OCI-LY7 (cell line): ENCODE data around the gene ID1. TPM values are rescaled to one million over a fixed set of nuclear protein-coding genes. Genes with fewer than 3 reads are reported as not detected.

Experiments
- BruUV-seq: library from RNA; stranded (reverse); fragments of 400-500 nt; replicated peaks from 2 replicates; lab custom pipeline; 2021; lab: Mats Ljungman, UMichigan
- CTCF ChIA-PET: fragments of 300-600 bp; sonication (Branson Sonifier 250); formaldehyde crosslinking; loops from one replicate; lab custom pipeline; 2022; ENCODE audit warnings: antibody characterized with exemption; ENCODE audit not compliant: unreplicated experiment; lab: Charles Lee
- POLR2A ChIA-PET: fragments of 300-600 bp; sonication (Branson Sonifier 250); formaldehyde crosslinking; loops from one replicate; lab custom pipeline; 2022; ENCODE audit warnings: antibody characterized with exemption; lab: Charles Lee
- DNase-seq: peaks from one replicate; pipeline ENCODE4 v3.0.0-alpha.2; 2015; ENCODE audit warnings: low spot score
- H2AFZ ChIP-seq: fragments of 200-600 bp; sonication (generic), shearing (Covaris generic); 2 replicates; pipeline ENCODE4 v1.6.1; 2014; ENCODE audit warnings: mild to moderate bottlenecking, antibody characterized with exemption, low read length, moderate library complexity
- H3K27ac ChIP-seq: fragments of 200-600 bp; sonication (generic); 2 replicates; pipeline ENCODE4 v1.5.1; 2014; ENCODE audit warnings: mixed run types, low read depth, mild to moderate bottlenecking, moderate library complexity, low read length, inconsistent platforms; ENCODE audit not compliant: poor library complexity, severe bottlenecking
- H3K36me3 ChIP-seq: fragments of 200-600 bp; sonication (generic); 2 replicates; pipeline ENCODE4 v1.6.1; 2014; ENCODE audit warnings: mild to moderate bottlenecking, antibody characterized with exemption, low read length, moderate library complexity, mixed read lengths; ENCODE audit not compliant: insufficient read depth
- H3K4me1 ChIP-seq: fragments of 200-600 bp; sonication (generic); 2 replicates; pipeline ENCODE4 v1.5.1; 2014; ENCODE audit warnings: mild to moderate bottlenecking, low read length; ENCODE audit not compliant: insufficient read depth, poor library complexity, severe bottlenecking
- H3K4me2 ChIP-seq: fragments of 200-600 bp; sonication (generic); 2 replicates; pipeline ENCODE4 v1.6.1; 2014; ENCODE audit warnings: mild to moderate bottlenecking, low read length
- H3K4me3 ChIP-seq: fragments of 200-600 bp; sonication (generic); 2 replicates; pipeline ENCODE4 v1.5.1; 2014; ENCODE audit warnings: mild to moderate bottlenecking, low read depth, low read length; ENCODE audit not compliant: poor library complexity, severe bottlenecking
- H3K79me2 ChIP-seq: fragments of 200-600 bp; sonication (generic); 2 replicates; pipeline ENCODE4 v1.6.1; 2016; ENCODE audit warnings: low read depth, mild to moderate bottlenecking, low read length, moderate library complexity, mixed read lengths; ENCODE audit not compliant: insufficient read depth
- H3K9me2 ChIP-seq: fragments of 200-600 bp; sonication (generic); 2 replicates; pipeline ENCODE4 v1.6.1; 2016; ENCODE audit warnings: mild to moderate bottlenecking, low read length, mixed read lengths; ENCODE audit not compliant: insufficient read depth
- H3K9me3 ChIP-seq: fragments of 200-600 bp; sonication (generic); 2 replicates; pipeline ENCODE4 v1.6.1; 2014; ENCODE audit warnings: mild to moderate bottlenecking, mixed run types, low read length, mixed read lengths
- H4K20me1 ChIP-seq: fragments of 200-600 bp; sonication (generic); 2 replicates; pipeline ENCODE4 v1.6.1; 2014; ENCODE audit warnings: mild to moderate bottlenecking, antibody characterized with exemption, low read length, moderate library complexity, mixed read lengths; ENCODE audit not compliant: insufficient read depth
- CTCF ChIP-seq: fragments of 200-600 bp; sonication (generic); conservative IDR thresholded peaks from 2 replicates; pipeline ENCODE4 v1.5.1; 2014; ENCODE audit warnings: mild to moderate bottlenecking, antibody characterized with exemption, low read length, moderate library complexity, mixed read lengths
- EZH2phosphoT487 ChIP-seq: fragments of 200-600 bp; sonication (generic); IDR thresholded peaks from 2 replicates; pipeline ENCODE4 v1.6.1; 2018; ENCODE audit warnings: low read depth, borderline replicate concordance, mild to moderate bottlenecking, mixed run types, antibody characterized with exemption, low read length, moderate library complexity, mixed read lengths
- intact Hi-C: fragments of 100-400 bp; cut with micrococcal nuclease; formaldehyde crosslinking; loops from one replicate; pipeline ENCODE4 v1.10.0; 2022; ENCODE audit not compliant: unreplicated experiment
- microRNA-seq: library from miRNA; unstranded; fragments of <30 nt; microRNA quantifications from one replicate; pipeline ENCODE4 v1.2.0, GENCODE V29; 2022; ENCODE audit warnings: borderline replicate concordance
- small RNA-seq: library from RNA; depleted of rRNA; stranded (forward); fragments of <200 nt; gene quantifications from one replicate; pipeline ENCODE3, GENCODE V24; 2014
- total RNA-seq, 2 experiments: library from RNA; depleted of rRNA in 1 of 2; stranded (reverse); fragments of >200 nt in 1 of 2; shearing (Covaris generic) in 1 of 2; gene quantifications; 2 replicates each; pipeline ENCODE4 v1.2.3, GENCODE V29; 2014 to 2022

The ID1 gene
- total RNA-seq, 2 experiments from 2014 or later = 3.3 to 3.6 TPM

GRCh38 chr20:31652917-31653396 lies 47.9 kb downstream of the ID1 start:
- H2AFZ ChIP-seq = no peak overlapping the region
- DNase-seq = no peak
- H3K27ac ChIP-seq = no peak overlapping the region
- no peak overlapping the region for H3K4me3 ChIP-seq
- ChIA-PET CTCF (no interaction called here), POLR2A (interaction anchor here (0.9 kb wide), 1 partner anchor 65 kb away, joined by 3 read pairs; no protein-coding TSS in a partner anchor)
- no peaks in the 10 kb centered on the region for H3K9me3 ChIP-seq
- no peaks in the 10 kb centered on the region for H3K9me2 ChIP-seq
- H3K4me1 ChIP-seq = peaks cover 4% of the 10 kb centered on the region
- intact Hi-C loops = no loop called here
- H3K4me2 ChIP-seq = no peak overlapping the region
- H3K36me3 ChIP-seq = no peaks in the 10 kb centered on the region
- no TSS peak for BruUV-seq
- TF ChIP-seq CTCF (no peak), EZH2phosphoT487 (no peak)
- H3K79me2 ChIP-seq = no peaks in the 10 kb centered on the region
- H4K20me1 ChIP-seq = no peaks in the 10 kb centered on the region

GRCh38 chr20:31653561-31653960 lies 48.5 kb downstream of the ID1 start:
- no peak for DNase-seq
- no peaks in the 10 kb centered on the region for H4K20me1 ChIP-seq
- H3K4me1 ChIP-seq = peaks cover 4% of the 10 kb centered on the region
- CTCF ChIA-PET = no interaction called here
- H2AFZ ChIP-seq = no peak overlapping the region
- intact Hi-C loops = no loop called here
- H3K9me2 ChIP-seq = no peaks in the 10 kb centered on the region
- no peak overlapping the region for H3K27ac ChIP-seq
- POLR2A ChIA-PET = interaction anchor here (0.9 kb wide), 1 partner anchor 64 kb away, joined by 3 read pairs; no protein-coding TSS in a partner anchor
- no peak overlapping the region for H3K4me2 ChIP-seq
- BruUV-seq = no TSS peak
- H3K4me3 ChIP-seq = no peak overlapping the region
- TF ChIP-seq EZH2phosphoT487 = no peak
- TF ChIP-seq CTCF = no peak
- no peaks in the 10 kb centered on the region for H3K36me3 ChIP-seq
- no peaks in the 10 kb centered on the region for H3K9me3 ChIP-seq
- no peaks in the 10 kb centered on the region for H3K79me2 ChIP-seq

- intact Hi-C loops = no loop called here
- no TSS peak for BruUV-seq
- Histone ChIP-seq H3K9me2 (no peaks in the 10 kb centered on the region), H2AFZ (no peak overlapping the region), H3K4me3 (no peak overlapping the region), H3K4me2 (no peak overlapping the region), H3K27ac (no peak overlapping the region), H3K4me1 (peaks cover 4% of the 10 kb centered on the region), H3K79me2 (no peaks in the 10 kb centered on the region), H3K9me3 (no peaks in the 10 kb centered on the region), H4K20me1 (no peaks in the 10 kb centered on the region), H3K36me3 (no peaks in the 10 kb centered on the region)
- no peak for TF ChIP-seq EZH2phosphoT487
- POLR2A ChIA-PET = interaction anchor here (0.7 kb wide), 1 partner anchor 9 kb away, joined by 3 read pairs; no protein-coding TSS in a partner anchor
- CTCF ChIA-PET = no interaction called here
- DNase-seq = no peak
These were observed 49.4 kb downstream of the ID1 start for GRCh38 chr20:31654534-31654933.

Small RNA genes lying within 50 kb of the gene (microRNA-seq; reads per million reads assigned to microRNA genes)
- not detected for gene MIR3193

Small RNA genes lying within 50 kb of the gene (small RNA-seq; reads per million reads assigned to genes)
- gene MIR3193 = not detected

Other genes with a start within 250 kb of the ID1 start
- gene DEFB118, start 236.7 kb upstream of the ID1 start, total RNA-seq (2014; rRNA removed; shearing (Covaris generic)) = not detected in 2 replicates
- gene DEFB118, start 236.7 kb upstream of the ID1 start, total RNA-seq (2022) = not detected in 2 replicates
- gene DEFB119, start 214.7 kb upstream of the ID1 start, total RNA-seq (2014; rRNA removed; shearing (Covaris generic)) = not detected in 2 replicates
- gene DEFB119, start 214.7 kb upstream of the ID1 start, total RNA-seq (2022) = not detected in 2 replicates
- not detected in 2 replicates for gene DEFB121, start 199.1 kb upstream of the ID1 start, total RNA-seq (2014; rRNA removed; shearing (Covaris generic))
- not detected in 2 replicates for gene DEFB121, start 199.1 kb upstream of the ID1 start, total RNA-seq (2022)
- not detected in 2 replicates for gene DEFB123, start 164.7 kb upstream of the ID1 start, total RNA-seq (2014; rRNA removed; shearing (Covaris generic))
- not detected in 2 replicates for gene DEFB123, start 164.7 kb upstream of the ID1 start, total RNA-seq (2022)
- gene DEFB124, start 130.2 kb upstream of the ID1 start, total RNA-seq (2014; rRNA removed; shearing (Covaris generic)) = not detected in 2 replicates
- not detected in 2 replicates for gene DEFB124, start 130.2 kb upstream of the ID1 start, total RNA-seq (2022)
- not detected in 2 replicates for gene REM1, start 130.0 kb upstream of the ID1 start, total RNA-seq (2014; rRNA removed; shearing (Covaris generic))
- not detected in 2 replicates for gene REM1, start 130.0 kb upstream of the ID1 start, total RNA-seq (2022)
- 43.6 and 51.3 TPM in 2 replicates for gene HM13, start 90.8 kb upstream of the ID1 start, total RNA-seq (2014; rRNA removed; shearing (Covaris generic))
- gene HM13, start 90.8 kb upstream of the ID1 start, total RNA-seq (2022) = 142 and 148 TPM in 2 replicates
- gene COX4I2, start 32.6 kb downstream of the ID1 start, total RNA-seq (2014; rRNA removed; shearing (Covaris generic)) = not detected in 2 replicates
- not detected in 2 replicates for gene COX4I2, start 32.6 kb downstream of the ID1 start, total RNA-seq (2022)
- gene BCL2L1, start 117.6 kb downstream of the ID1 start, total RNA-seq (2014; rRNA removed; shearing (Covaris generic)) = 83.2 and 88.8 TPM in 2 replicates
- gene BCL2L1, start 117.6 kb downstream of the ID1 start, total RNA-seq (2022) = 64.2 and 71.5 TPM in 2 replicates
- 121 and 134 TPM in 2 replicates for gene TPX2, start 134.0 kb downstream of the ID1 start, total RNA-seq (2014; rRNA removed; shearing (Covaris generic))
- 173 and 183 TPM in 2 replicates for gene TPX2, start 134.0 kb downstream of the ID1 start, total RNA-seq (2022)
- gene MYLK2, start 214.1 kb downstream of the ID1 start, total RNA-seq (2014; rRNA removed; shearing (Covaris generic)) = 0.69 and 0.75 TPM in 2 replicates
- 0.61 and 0.67 TPM in 2 replicates for gene MYLK2, start 214.1 kb downstream of the ID1 start, total RNA-seq (2022)
- gene FOXS1, start 240.3 kb downstream of the ID1 start, total RNA-seq (2014; rRNA removed; shearing (Covaris generic)) = not detected in 2 replicates
- gene FOXS1, start 240.3 kb downstream of the ID1 start, total RNA-seq (2022) = not detected in 2 replicates